ENCODE measurements around the gene CDH23. TPM values are rescaled to one million over a fixed set of nuclear protein-coding genes. Genes with fewer than 3 reads are reported as not detected.

CDH23 gene
- polyA plus RNA-seq, 1 donor (not counting 4 experiments of a cell fraction or from before 2014, with no cell fraction given), result 0.01 TPM

DNA sequence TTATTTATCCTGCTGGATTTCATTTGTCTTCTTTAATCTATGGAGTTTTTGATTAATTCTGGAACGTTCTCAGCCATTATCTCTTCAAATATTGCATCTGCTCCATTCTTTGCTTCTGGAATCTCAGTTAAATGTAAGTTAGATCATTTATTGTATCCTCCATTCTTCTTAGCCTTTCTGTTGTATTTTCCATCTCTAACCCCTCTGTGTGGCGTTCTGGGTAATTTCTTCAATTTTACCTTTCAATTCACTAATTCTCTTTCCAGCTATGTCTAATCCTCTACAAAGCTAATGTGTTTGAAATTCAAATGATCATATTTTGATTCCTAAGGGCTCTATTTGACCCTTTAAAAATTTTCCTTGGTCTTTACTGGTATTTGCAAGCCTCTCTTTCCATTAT is 92.4 kb downstream of the CDH23 start:
- peaks cover 9% of the 10 kb centered on the region for H3K4me1 ChIP-seq (ENCODE audit: control insufficient read depth, extremely low read depth, insufficient read depth, low read length)
- H3K4me2 ChIP-seq (ENCODE audit: control insufficient read depth, extremely low read depth, insufficient read depth, low read depth, low read length), result no peak overlapping the region
- H3K27ac ChIP-seq (ENCODE audit: control insufficient read depth, insufficient read depth, low read length), result no peak overlapping the region
- H4K20me1 ChIP-seq (ENCODE audit: control insufficient read depth, extremely low read depth, insufficient read depth, low read length), result peaks cover 2% of the 10 kb centered on the region
- H3K4me3 ChIP-seq (ENCODE audit: control insufficient read depth in 2 of 3, extremely low read depth in 1 of 3, insufficient read depth in 2 of 3, low read depth in 1 of 3, low read length in 3 of 3), result no peak overlapping the region
- no peak overlapping the region for H2AFZ ChIP-seq (ENCODE audit: control insufficient read depth, low read length)
- no peak overlapping the region for H3K9ac ChIP-seq (ENCODE audit: control insufficient read depth, extremely low read depth, insufficient read depth, low read length)
- no peaks in the 10 kb centered on the region for H3K9me3 ChIP-seq (ENCODE audit: control insufficient read depth, low read depth, low read length)
- TF ChIP-seq, protein P1, sequence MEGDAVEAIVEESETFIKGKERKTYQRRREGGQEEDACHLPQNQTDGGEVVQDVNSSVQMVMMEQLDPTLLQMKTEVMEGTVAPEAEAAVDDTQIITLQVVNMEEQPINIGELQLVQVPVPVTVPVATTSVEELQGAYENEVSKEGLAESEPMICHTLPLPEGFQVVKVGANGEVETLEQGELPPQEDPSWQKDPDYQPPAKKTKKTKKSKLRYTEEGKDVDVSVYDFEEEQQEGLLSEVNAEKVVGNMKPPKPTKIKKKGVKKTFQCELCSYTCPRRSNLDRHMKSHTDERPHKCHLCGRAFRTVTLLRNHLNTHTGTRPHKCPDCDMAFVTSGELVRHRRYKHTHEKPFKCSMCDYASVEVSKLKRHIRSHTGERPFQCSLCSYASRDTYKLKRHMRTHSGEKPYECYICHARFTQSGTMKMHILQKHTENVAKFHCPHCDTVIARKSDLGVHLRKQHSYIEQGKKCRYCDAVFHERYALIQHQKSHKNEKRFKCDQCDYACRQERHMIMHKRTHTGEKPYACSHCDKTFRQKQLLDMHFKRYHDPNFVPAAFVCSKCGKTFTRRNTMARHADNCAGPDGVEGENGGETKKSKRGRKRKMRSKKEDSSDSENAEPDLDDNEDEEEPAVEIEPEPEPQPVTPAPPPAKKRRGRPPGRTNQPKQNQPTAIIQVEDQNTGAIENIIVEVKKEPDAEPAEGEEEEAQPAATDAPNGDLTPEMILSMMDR (optimal IDR thresholded peaks at IDR 0.05 in 1 of 3, IDR thresholded peaks at IDR 0.05 in 1 of 3, conservative IDR thresholded peaks at IDR 0.05 in 1 of 3; ENCODE audit: extremely low read depth in 1 of 3, insufficient read depth in 2 of 3, low read length in 3 of 3), result no peak
- TF ChIP-seq EZH2 (IDR thresholded peaks at IDR 0.05; ENCODE audit: low read length), result no peak
- no peaks in the 10 kb centered on the region for H3K27me3 ChIP-seq (ENCODE audit: control insufficient read depth, extremely low read depth, insufficient read depth, low read length)
- H3K36me3 ChIP-seq (ENCODE audit: control insufficient read depth in 2 of 2, extremely low read depth in 1 of 2, insufficient read depth in 2 of 2, low read length in 2 of 2), result no peaks in the 10 kb centered on the region
- H3K9me1 ChIP-seq (ENCODE audit: control insufficient read depth, extremely low read depth, insufficient read depth, low read length), result no peaks in the 10 kb centered on the region
- no peak for FAIRE-seq
- no peaks in the 10 kb centered on the region for H3K79me2 ChIP-seq (ENCODE audit: control insufficient read depth, insufficient read depth, low read length)
- DNase-seq (ENCODE audit: low read depth, low spot score), result no peak
- dilution Hi-C loops (cut with MboI; ENCODE audit: extremely low pct_ligation_motif_present, low sequenced_read_pairs), result no loop called here

DNA sequence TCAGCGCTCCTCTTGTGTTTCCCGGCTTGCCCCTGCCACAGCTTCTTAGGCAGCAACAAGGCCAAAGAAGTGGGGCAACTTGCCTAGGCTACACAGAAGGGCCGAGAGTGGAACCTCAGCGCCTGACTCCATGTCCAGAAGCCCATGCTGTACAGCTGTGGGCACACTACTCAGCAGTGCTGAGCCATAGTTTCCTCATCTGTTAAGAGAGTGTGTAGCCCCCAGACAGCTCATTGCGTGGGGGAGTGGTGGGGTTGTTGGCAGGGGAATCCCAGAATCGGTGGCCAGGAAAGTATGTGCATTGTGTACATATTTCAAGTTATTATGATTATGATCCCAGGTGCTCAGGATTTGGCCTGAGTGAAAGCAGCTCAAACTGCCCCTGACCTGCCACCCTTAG is 96.2 kb downstream of the CDH23 start:
- Histone ChIP-seq H4K20me1 (ENCODE audit: control insufficient read depth, extremely low read depth, insufficient read depth, low read length) (peaks cover 2% of the 10 kb centered on the region), H3K9ac (ENCODE audit: control insufficient read depth, extremely low read depth, insufficient read depth, low read length) (no peak overlapping the region), H3K27me3 (ENCODE audit: control insufficient read depth, extremely low read depth, insufficient read depth, low read length) (peaks cover 4% of the 10 kb centered on the region), H3K4me2 (ENCODE audit: control insufficient read depth, extremely low read depth, insufficient read depth, low read depth, low read length) (no peak overlapping the region), H3K27ac (ENCODE audit: control insufficient read depth, insufficient read depth, low read length) (no peak overlapping the region), H3K4me1 (ENCODE audit: control insufficient read depth, extremely low read depth, insufficient read depth, low read length) (peaks cover 17% of the 10 kb centered on the region), H3K79me2 (ENCODE audit: control insufficient read depth, insufficient read depth, low read length) (no peaks in the 10 kb centered on the region), H3K9me1 (ENCODE audit: control insufficient read depth, extremely low read depth, insufficient read depth, low read length) (no peaks in the 10 kb centered on the region), H3K9me3 (ENCODE audit: control insufficient read depth, low read depth, low read length) (no peaks in the 10 kb centered on the region), H3K36me3 (ENCODE audit: control insufficient read depth in 2 of 2, extremely low read depth in 1 of 2, insufficient read depth in 2 of 2, low read length in 2 of 2) (no peaks in the 10 kb centered on the region), H3K4me3 (ENCODE audit: control insufficient read depth in 2 of 3, extremely low read depth in 1 of 3, insufficient read depth in 2 of 3, low read depth in 1 of 3, low read length in 3 of 3) (no peak overlapping the region), H2AFZ (ENCODE audit: control insufficient read depth, low read length) (no peak overlapping the region)
- no peak for DNase-seq (ENCODE audit: low read depth, low spot score)
- no peak for FAIRE-seq
- dilution Hi-C loops (cut with MboI; ENCODE audit: extremely low pct_ligation_motif_present, low sequenced_read_pairs), result no loop called here
- TF ChIP-seq, protein P1 (optimal IDR thresholded peaks at IDR 0.05 in 1 of 3, IDR thresholded peaks at IDR 0.05 in 1 of 3, conservative IDR thresholded peaks at IDR 0.05 in 1 of 3; ENCODE audit: extremely low read depth in 1 of 3, insufficient read depth in 2 of 3, low read length in 3 of 3), result no peak
- no peak for TF ChIP-seq EZH2 (IDR thresholded peaks at IDR 0.05; ENCODE audit: low read length)
